ENCODE data around the gene TSFM.

The TSFM gene

GRCh38 chr12:57782608-57783465 is at the start of gene TSFM:
TSS of gene TSFM (plus strand) at chr12:57782787. CDS start at chr12:57782802, 15 bp downstream.
- ChIA-PET CTCF (interaction anchor here (0.8 to 9.4 kb wide), 31 partner anchors 9 to 153 kb away, joined by 3 to 199 read pairs (median 5); partner anchors contain the start of genes CDK4, CTDSP2, CYP27B1 and EEF1AKMT3), POLR2A (interaction anchor here (1.2 kb wide), 1 partner anchor 10 kb away, joined by 5 read pairs; the partner anchor contains the start of genes EEF1AKMT3 and METTL1)
- H3K4me3 ChIP-seq (ENCODE audit: low read depth, low read length): peak within 1 kb of the TSS; percentile 94
- peak; percentile 95 for TF ChIP-seq CTCF (IDR thresholded peaks at IDR 0.05; ENCODE audit: insufficient read depth, low read length, missing control alignments)
- DNase-seq (ENCODE audit: low read depth, low spot score): peak; percentile 69

- POLR2A ChIA-PET: no interaction called here
- H3K4me3 ChIP-seq (ENCODE audit: low read depth, low read length): no peak overlapping the region
- DNase-seq (ENCODE audit: low read depth, low spot score): no peak
- TF ChIP-seq CTCF (IDR thresholded peaks at IDR 0.05; ENCODE audit: insufficient read depth, low read length, missing control alignments): no peak
- CTCF ChIA-PET: interaction anchor here (1.1 to 5.2 kb wide), 5 partner anchors 9 to 495 kb away, joined by 3 to 82 read pairs (median 11); partner anchors contain the start of genes OS9 and TSPAN31
Measured at GRCh38 chr12:57733928-57734327, 48.7 kb upstream of the TSFM start.

DNA sequence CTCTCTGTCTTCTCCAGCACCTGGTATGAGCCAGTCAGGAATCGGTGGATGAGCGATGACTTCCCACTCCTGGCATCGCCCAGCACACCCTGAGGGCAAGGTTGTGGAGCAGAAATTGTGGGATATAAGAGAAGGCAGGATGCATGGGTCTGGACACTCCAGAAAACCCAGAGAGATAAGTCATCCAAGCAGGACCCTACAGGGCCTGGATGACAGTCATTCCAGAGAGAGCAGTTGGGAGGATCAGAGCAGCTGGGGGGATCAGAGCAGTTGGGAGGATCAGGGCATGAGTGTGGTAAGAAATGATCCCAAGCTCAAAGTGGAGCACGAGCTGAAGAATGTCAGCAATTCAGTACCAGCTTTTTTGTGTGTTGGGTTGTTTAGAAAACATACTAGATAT is 48.0 kb upstream of the TSFM start:
- no peak for TF ChIP-seq CTCF (IDR thresholded peaks at IDR 0.05; ENCODE audit: insufficient read depth, low read length, missing control alignments)
- ChIA-PET POLR2A (interaction anchor here (1.0 kb wide), 1 partner anchor 9 kb away, joined by 3 read pairs; no protein-coding TSS in a partner anchor), CTCF (interaction anchor here (0.7 to 5.2 kb wide), 6 partner anchors 9 to 495 kb away, joined by 3 to 82 read pairs (median 7); partner anchors contain the start of genes OS9 and TSPAN31)
- H3K4me3 ChIP-seq (ENCODE audit: low read depth, low read length): no peak overlapping the region
- no peak for DNase-seq (ENCODE audit: low read depth, low spot score)

GRCh38 chr12:57735198-57735855 is 47.3 kb upstream of the TSFM start:
- TF ChIP-seq CTCF (IDR thresholded peaks at IDR 0.05; ENCODE audit: insufficient read depth, low read length, missing control alignments): no peak
- DNase-seq (ENCODE audit: low read depth, low spot score): no peak
- CTCF ChIA-PET: interaction anchor here (0.7 to 5.2 kb wide), 8 partner anchors 9 to 496 kb away, joined by 3 to 82 read pairs (median 8); partner anchors contain the start of genes OS9 and TSPAN31
- POLR2A ChIA-PET: interaction anchor here (1.0 kb wide), 2 partner anchors 9 kb away, joined by 3 to 7 read pairs; partner anchors contain the start of gene TSPAN31
- H3K4me3 ChIP-seq (ENCODE audit: low read depth, low read length): no peak overlapping the region

DNA sequence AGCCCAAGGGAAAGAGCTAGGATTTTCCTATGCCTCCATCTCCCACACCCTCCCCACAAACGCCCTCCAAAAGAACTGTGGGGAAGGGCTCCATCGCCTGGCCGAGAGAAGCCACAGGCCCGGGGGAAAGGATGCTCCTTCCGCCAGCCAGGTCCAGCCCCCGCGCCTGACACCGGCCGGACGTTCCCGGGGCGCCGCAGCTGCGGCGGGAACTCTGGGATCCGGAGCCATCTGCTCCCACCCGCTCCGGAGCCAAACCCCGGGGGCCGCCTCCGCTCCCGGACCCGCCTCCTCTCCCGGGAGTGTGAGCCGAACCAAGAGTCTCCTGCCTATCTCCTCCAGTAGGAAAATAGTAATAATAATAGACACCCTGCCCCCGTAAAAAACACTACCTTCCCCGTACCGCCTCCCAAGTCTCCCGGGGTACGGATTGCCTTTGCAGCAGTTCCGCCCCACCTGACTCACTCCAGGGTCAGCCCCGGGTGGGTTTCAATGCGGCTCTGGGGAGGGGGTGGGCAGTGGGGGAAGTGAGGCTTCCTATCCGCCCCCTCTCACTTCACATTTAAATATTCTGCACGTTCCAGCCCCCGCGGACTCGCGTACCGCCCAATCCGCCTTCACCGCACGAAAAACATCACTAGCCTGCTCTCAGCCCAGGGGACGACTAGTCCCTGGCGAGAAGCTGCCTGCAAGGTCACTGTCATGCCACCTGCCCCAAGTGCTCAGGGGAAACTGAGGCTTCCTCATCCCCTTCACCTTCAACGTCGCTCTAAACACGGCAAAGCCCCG is 46.4 kb upstream of the TSFM start:
- peak overlapping the region; percentile 36 for H3K4me3 ChIP-seq (ENCODE audit: low read depth, low read length)
- ChIA-PET POLR2A (interaction anchor here (1.0 to 1.3 kb wide), 2 partner anchors 9 kb away, joined by 7 read pairs; partner anchors contain the start of gene TSPAN31), CTCF (interaction anchor here (0.6 to 5.2 kb wide), 11 partner anchors 9 to 277 kb away, joined by 3 to 82 read pairs (median 4); partner anchors contain the start of genes OS9, PIP4K2C and TSPAN31)
- no peak for DNase-seq (ENCODE audit: low read depth, low spot score)
- peak; percentile 68 for TF ChIP-seq CTCF (IDR thresholded peaks at IDR 0.05; ENCODE audit: insufficient read depth, low read length, missing control alignments)
